Neural cell (in vitro differentiated cells): ENCODE measurements around the gene FOLR3. TPM values are rescaled to one million over a fixed set of nuclear protein-coding genes. Genes with fewer than 3 reads are reported as not detected.

Experiments used
- H2AFZ ChIP-seq: fragments of 200-600, 300-800 bp; sonication (generic), shearing (Covaris generic); 2 replicates; pipeline ENCODE4 v1.6.0; 2014; ENCODE audit warnings: low read depth, mild to moderate bottlenecking, antibody characterized with exemption, low read length, moderate library complexity
- H3F3A ChIP-seq: fragments of 200-600 bp; shearing (Covaris generic); 2 replicates; pipeline ENCODE4 v1.6.1; 2016; ENCODE audit warnings: mild to moderate bottlenecking, moderate library complexity, mixed read lengths, antibody characterized with exemption, low read length; ENCODE audit not compliant: insufficient read depth, poor library complexity, severe bottlenecking
- H3K27ac ChIP-seq: fragments of 200-600, 300-800 bp; sonication (generic), shearing (Covaris generic); 2 replicates; pipeline ENCODE4 v1.5.1; 2014; ENCODE audit warnings: mild to moderate bottlenecking, low read length, moderate library complexity
- H3K27me3 ChIP-seq: fragments of 300-800, 200-600 bp; sonication (generic), shearing (Covaris generic); 2 replicates; pipeline ENCODE4 v1.6.0; 2014; ENCODE audit warnings: mild to moderate bottlenecking, low read depth, low read length, moderate library complexity; ENCODE audit not compliant: insufficient read depth
- H3K36me3 ChIP-seq: fragments of 300-800, 200-600 bp; sonication (generic), shearing (Covaris generic); 2 replicates; pipeline ENCODE4 v1.5.1; 2014; ENCODE audit warnings: mild to moderate bottlenecking, antibody characterized with exemption, low read length, moderate library complexity; ENCODE audit not compliant: insufficient read depth
- H3K4me2 ChIP-seq: fragments of 300-800, 200-600 bp; sonication (generic), shearing (Covaris generic); 2 replicates; pipeline ENCODE4 v1.6.0; 2014; ENCODE audit warnings: mild to moderate bottlenecking, low read length
- H3K4me3 ChIP-seq: fragments of 300-800, 200-600 bp; sonication (generic), shearing (Covaris generic); 2 replicates; pipeline ENCODE4 v1.5.1; 2014; ENCODE audit warnings: mild to moderate bottlenecking, low read length, moderate library complexity
- H3K79me2 ChIP-seq: fragments of 200-600 bp; shearing (Covaris generic); replicated peaks from 2 replicates; pipeline ENCODE4 v1.6.0; 2014; ENCODE audit warnings: mild to moderate bottlenecking, low read length, moderate library complexity; ENCODE audit not compliant: insufficient read depth
- H3K9ac ChIP-seq: fragments of 300-800, 200-600 bp; sonication (generic), shearing (Covaris generic); 2 replicates; pipeline ENCODE4 v1.6.1; 2016; ENCODE audit warnings: mild to moderate bottlenecking, low read length, mixed read lengths
- H3K9me2 ChIP-seq: fragments of 200-600 bp; shearing (Covaris generic); 2 replicates; pipeline ENCODE4 v1.6.1; 2016; ENCODE audit warnings: mild to moderate bottlenecking, low read length, mixed read lengths; ENCODE audit not compliant: insufficient read depth
- H3K9me3 ChIP-seq: fragments of 200-600, 300-800 bp; sonication (generic), shearing (Covaris generic); 2 replicates; pipeline ENCODE4 v1.6.1; 2016; ENCODE audit warnings: mild to moderate bottlenecking, mixed run types, low read length, moderate library complexity, mixed read lengths
- H4K20me1 ChIP-seq: fragments of 200-600 bp; shearing (Covaris generic); 2 replicates; pipeline ENCODE4 v1.6.1; 2016; ENCODE audit warnings: mild to moderate bottlenecking, mixed run types; ENCODE audit not compliant: insufficient read depth
- EP300 ChIP-seq: fragments of 450-650 bp; conservative IDR thresholded peaks from 2 replicates; pipeline ENCODE4 v1.6.1; 2014; ENCODE audit warnings: antibody characterized with exemption, mild to moderate bottlenecking, moderate library complexity; ENCODE audit not compliant: poor library complexity, severe bottlenecking
- EZH2 ChIP-seq: fragments of 200-600, 300-800 bp; shearing (Covaris generic), sonication (generic); IDR thresholded peaks from 2 replicates; pipeline ENCODE4 v1.6.1; 2014; ENCODE audit warnings: antibody characterized with exemption, low read length, borderline replicate concordance, mild to moderate bottlenecking; ENCODE audit not compliant: insufficient read depth, poor library complexity, severe bottlenecking
- MXI1 ChIP-seq: fragments of 450-650 bp; conservative IDR thresholded peaks from 2 replicates; pipeline ENCODE4 v1.6.1; 2014; ENCODE audit warnings: antibody characterized with exemption, mild to moderate bottlenecking; ENCODE audit not compliant: poor library complexity, severe bottlenecking
- POLR2AphosphoS5 ChIP-seq: IDR thresholded peaks from 2 replicates; pipeline ENCODE4 v1.6.1; 2012
- RAD21 ChIP-seq: fragments of 450-650 bp; conservative IDR thresholded peaks from 2 replicates; pipeline ENCODE4 v1.6.1; 2014; ENCODE audit warnings: antibody characterized with exemption, mild to moderate bottlenecking, moderate library complexity
- SMC3 ChIP-seq: fragments of 450-650 bp; conservative IDR thresholded peaks from 2 replicates; pipeline ENCODE4 v1.6.1; 2014; ENCODE audit warnings: antibody characterized with exemption, mild to moderate bottlenecking, moderate library complexity; ENCODE audit not compliant: poor library complexity
- TAF1 ChIP-seq: IDR thresholded peaks from 2 replicates; pipeline ENCODE4 v1.6.1; 2012; ENCODE audit warnings: low read depth
- polyA plus RNA-seq: library from polyadenylated mRNA; depleted of rRNA; stranded (reverse); fragments of >200 nt; gene quantifications from 2 replicates; pipeline ENCODE4 v1.2.3, GENCODE V29; 2014
- TF ChIP-seq, protein P1 (sequence below): IDR thresholded peaks from 2 replicates; pipeline ENCODE4 v1.6.1; 2012; ENCODE audit warnings: borderline replicate concordance
- TF ChIP-seq, protein P2 (sequence below): fragments of 450-650 bp; IDR thresholded peaks from 2 replicates; pipeline ENCODE4 v1.5.1; 2014; ENCODE audit warnings: antibody characterized with exemption, mild to moderate bottlenecking, moderate library complexity; ENCODE audit not compliant: poor library complexity, severe bottlenecking

FOLR3 gene
- polyA plus RNA-seq, 1 donor from 2014 or later: not detected

DNA sequence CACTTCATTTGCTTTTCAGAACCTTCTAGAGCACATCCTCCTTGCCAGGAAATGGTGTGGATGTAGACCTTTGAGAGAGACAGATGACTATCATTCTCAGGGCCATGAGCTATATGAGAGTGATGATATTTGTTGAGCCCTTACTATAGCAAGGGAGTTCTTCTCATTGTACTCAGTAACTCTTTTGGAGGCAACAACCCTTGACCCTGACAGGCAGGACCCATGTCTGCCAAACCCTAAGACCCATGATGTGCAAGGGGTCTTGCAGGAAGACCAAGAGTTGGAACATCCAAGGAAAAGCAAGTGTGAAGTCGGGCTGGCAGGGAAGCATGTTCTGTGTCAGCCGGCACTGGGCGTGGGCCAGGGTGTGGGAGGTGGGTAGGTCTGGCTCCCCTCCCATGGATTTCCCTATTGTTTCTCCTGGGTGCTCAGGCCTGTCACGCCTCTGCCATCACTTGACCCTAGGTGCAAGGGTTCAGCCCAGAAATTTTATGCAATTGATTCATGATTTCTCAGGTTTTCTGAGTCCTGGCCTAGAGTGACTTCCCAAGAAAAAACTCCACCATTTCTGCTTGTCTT lies 1.2 kb downstream of the FOLR3 start:
- Histone ChIP-seq H3K79me2 (no peaks in the 10 kb centered on the region), H2AFZ (no peak overlapping the region), H3K27ac (no peak overlapping the region), H3K9ac (no peak overlapping the region), H3K9me3 (no peaks in the 10 kb centered on the region), H3F3A (no peaks in the 10 kb centered on the region), H3K36me3 (no peaks in the 10 kb centered on the region), H3K9me2 (no peaks in the 10 kb centered on the region), H3K4me2 (no peak overlapping the region), H3K4me3 (no peak overlapping the region), H3K27me3 (no peaks in the 10 kb centered on the region), H4K20me1 (no peaks in the 10 kb centered on the region)
- no peak for TF ChIP-seq EZH2
- TF ChIP-seq, protein P1, sequence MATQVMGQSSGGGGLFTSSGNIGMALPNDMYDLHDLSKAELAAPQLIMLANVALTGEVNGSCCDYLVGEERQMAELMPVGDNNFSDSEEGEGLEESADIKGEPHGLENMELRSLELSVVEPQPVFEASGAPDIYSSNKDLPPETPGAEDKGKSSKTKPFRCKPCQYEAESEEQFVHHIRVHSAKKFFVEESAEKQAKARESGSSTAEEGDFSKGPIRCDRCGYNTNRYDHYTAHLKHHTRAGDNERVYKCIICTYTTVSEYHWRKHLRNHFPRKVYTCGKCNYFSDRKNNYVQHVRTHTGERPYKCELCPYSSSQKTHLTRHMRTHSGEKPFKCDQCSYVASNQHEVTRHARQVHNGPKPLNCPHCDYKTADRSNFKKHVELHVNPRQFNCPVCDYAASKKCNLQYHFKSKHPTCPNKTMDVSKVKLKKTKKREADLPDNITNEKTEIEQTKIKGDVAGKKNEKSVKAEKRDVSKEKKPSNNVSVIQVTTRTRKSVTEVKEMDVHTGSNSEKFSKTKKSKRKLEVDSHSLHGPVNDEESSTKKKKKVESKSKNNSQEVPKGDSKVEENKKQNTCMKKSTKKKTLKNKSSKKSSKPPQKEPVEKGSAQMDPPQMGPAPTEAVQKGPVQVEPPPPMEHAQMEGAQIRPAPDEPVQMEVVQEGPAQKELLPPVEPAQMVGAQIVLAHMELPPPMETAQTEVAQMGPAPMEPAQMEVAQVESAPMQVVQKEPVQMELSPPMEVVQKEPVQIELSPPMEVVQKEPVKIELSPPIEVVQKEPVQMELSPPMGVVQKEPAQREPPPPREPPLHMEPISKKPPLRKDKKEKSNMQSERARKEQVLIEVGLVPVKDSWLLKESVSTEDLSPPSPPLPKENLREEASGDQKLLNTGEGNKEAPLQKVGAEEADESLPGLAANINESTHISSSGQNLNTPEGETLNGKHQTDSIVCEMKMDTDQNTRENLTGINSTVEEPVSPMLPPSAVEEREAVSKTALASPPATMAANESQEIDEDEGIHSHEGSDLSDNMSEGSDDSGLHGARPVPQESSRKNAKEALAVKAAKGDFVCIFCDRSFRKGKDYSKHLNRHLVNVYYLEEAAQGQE: no peak
- TF ChIP-seq TAF1: no peak
- TF ChIP-seq, protein P2, sequence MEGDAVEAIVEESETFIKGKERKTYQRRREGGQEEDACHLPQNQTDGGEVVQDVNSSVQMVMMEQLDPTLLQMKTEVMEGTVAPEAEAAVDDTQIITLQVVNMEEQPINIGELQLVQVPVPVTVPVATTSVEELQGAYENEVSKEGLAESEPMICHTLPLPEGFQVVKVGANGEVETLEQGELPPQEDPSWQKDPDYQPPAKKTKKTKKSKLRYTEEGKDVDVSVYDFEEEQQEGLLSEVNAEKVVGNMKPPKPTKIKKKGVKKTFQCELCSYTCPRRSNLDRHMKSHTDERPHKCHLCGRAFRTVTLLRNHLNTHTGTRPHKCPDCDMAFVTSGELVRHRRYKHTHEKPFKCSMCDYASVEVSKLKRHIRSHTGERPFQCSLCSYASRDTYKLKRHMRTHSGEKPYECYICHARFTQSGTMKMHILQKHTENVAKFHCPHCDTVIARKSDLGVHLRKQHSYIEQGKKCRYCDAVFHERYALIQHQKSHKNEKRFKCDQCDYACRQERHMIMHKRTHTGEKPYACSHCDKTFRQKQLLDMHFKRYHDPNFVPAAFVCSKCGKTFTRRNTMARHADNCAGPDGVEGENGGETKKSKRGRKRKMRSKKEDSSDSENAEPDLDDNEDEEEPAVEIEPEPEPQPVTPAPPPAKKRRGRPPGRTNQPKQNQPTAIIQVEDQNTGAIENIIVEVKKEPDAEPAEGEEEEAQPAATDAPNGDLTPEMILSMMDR: no peak

DNA sequence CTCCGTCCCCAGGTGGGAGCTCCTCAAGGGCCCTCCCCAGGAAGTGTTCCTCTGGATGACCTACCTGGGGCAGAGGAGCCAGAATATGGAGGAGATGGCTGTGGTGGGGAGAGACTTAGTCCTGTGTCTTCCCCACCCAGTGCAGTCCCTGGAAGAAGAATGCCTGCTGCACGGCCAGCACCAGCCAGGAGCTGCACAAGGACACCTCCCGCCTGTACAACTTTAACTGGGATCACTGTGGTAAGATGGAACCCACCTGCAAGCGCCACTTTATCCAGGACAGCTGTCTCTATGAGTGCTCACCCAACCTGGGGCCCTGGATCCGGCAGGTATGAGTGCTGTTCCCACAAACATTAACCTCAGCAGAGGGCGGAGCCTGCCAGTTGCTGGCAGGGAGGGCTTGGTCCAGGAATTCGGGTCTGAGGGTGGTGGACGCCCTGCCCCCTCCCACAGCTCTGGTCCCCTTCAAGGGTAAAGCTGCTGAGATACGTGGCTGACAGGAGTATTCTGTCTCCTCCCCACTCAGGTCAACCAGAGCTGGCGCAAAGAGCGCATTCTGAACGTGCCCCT lies 3.4 kb downstream of the FOLR3 start:
- Histone ChIP-seq H3K4me2 (no peak overlapping the region), H4K20me1 (no peaks in the 10 kb centered on the region), H3K9me2 (no peaks in the 10 kb centered on the region), H3K79me2 (no peaks in the 10 kb centered on the region), H3F3A (no peaks in the 10 kb centered on the region), H3K27me3 (no peaks in the 10 kb centered on the region), H2AFZ (no peak overlapping the region), H3K9me3 (no peaks in the 10 kb centered on the region), H3K9ac (no peak overlapping the region), H3K36me3 (no peaks in the 10 kb centered on the region), H3K4me3 (no peak overlapping the region), H3K27ac (no peak overlapping the region)
- TF ChIP-seq EZH2 (no peak), SMC3 (no peak), RAD21 (no peak), TAF1 (no peak), EP300 (no peak), POLR2AphosphoS5 (no peak), MXI1 (no peak)
- TF ChIP-seq, protein P2: no peak
